H9 (cell line): ENCODE measurements around the gene MOB3B. TPM values are rescaled to one million over a fixed set of nuclear protein-coding genes. Genes with fewer than 3 reads are reported as not detected.

Experiments
- DNase-seq: peaks from one replicate; pipeline ENCODE4 v3.0.0-alpha.2; 2017
- H2AFZ ChIP-seq: one replicate; pipeline ENCODE4 v1.6.1; 2013; ENCODE audit warnings: mild to moderate bottlenecking, low read length, control low read depth, moderate library complexity
- H2AK5ac ChIP-seq: 2 replicates; pipeline ENCODE4 v1.6.1; 2013; ENCODE audit warnings: low read length, control low read depth, mixed read lengths; ENCODE audit not compliant: insufficient read length
- H2BK120ac ChIP-seq: one replicate; pipeline ENCODE4 v1.6.1; 2013; ENCODE audit warnings: low read depth, mild to moderate bottlenecking, low read length, control low read depth, inconsistent platforms; ENCODE audit not compliant: poor library complexity, severe bottlenecking
- H2BK12ac ChIP-seq: 2 replicates; pipeline ENCODE4 v1.6.1; 2013; ENCODE audit warnings: low read length, control low read depth, mixed read lengths, low read depth; ENCODE audit not compliant: insufficient read length
- H2BK15ac ChIP-seq: 2 replicates; pipeline ENCODE4 v1.6.1; 2013; ENCODE audit warnings: low read depth, low read length, control low read depth
- H2BK20ac ChIP-seq: one replicate; pipeline ENCODE4 v1.6.1; 2013; ENCODE audit warnings: low read depth, mild to moderate bottlenecking, low read length, control low read depth, inconsistent platforms; ENCODE audit not compliant: poor library complexity, severe bottlenecking
- H2BK5ac ChIP-seq: 2 replicates; pipeline ENCODE4 v1.6.1; 2013; ENCODE audit warnings: low read length, control low read depth, mixed read lengths; ENCODE audit not compliant: insufficient read length
- H3K14ac ChIP-seq: 2 replicates; pipeline ENCODE4 v1.6.1; 2013; ENCODE audit warnings: low read length, control low read depth; ENCODE audit not compliant: insufficient read depth
- H3K18ac ChIP-seq: 2 replicates; pipeline ENCODE4 v1.6.1; 2013; ENCODE audit warnings: low read depth, mild to moderate bottlenecking, mixed read lengths, low read length, control low read depth; ENCODE audit not compliant: insufficient read length
- H3K23ac ChIP-seq: 2 replicates; pipeline ENCODE4 v1.6.1; 2013; ENCODE audit warnings: low read length, control low read depth, mixed read lengths, low read depth; ENCODE audit not compliant: insufficient read length
- H3K23me2 ChIP-seq: 2 replicates; pipeline ENCODE4 v1.6.1; 2013; ENCODE audit warnings: low read depth, mild to moderate bottlenecking, mixed read lengths, low read length, control low read depth; ENCODE audit not compliant: insufficient read length, poor library complexity, severe bottlenecking
- H3K27ac ChIP-seq: 2 replicates; pipeline ENCODE4 v1.5.1; 2013; ENCODE audit warnings: low read length, control low read depth, mixed read lengths, low read depth; ENCODE audit not compliant: insufficient read length
- H3K27me3 ChIP-seq: 2 replicates; pipeline ENCODE4 v1.6.1; 2013; ENCODE audit warnings: low read length, control low read depth, inconsistent platforms; ENCODE audit not compliant: insufficient read depth
- H3K4ac ChIP-seq: 2 replicates; pipeline ENCODE4 v1.6.1; 2013; ENCODE audit warnings: low read depth, mild to moderate bottlenecking, control low read depth, inconsistent platforms, low read length, moderate library complexity
- H3K4me1 ChIP-seq: 2 replicates; pipeline ENCODE4 v1.6.1; 2013; ENCODE audit warnings: low read length, control low read depth, inconsistent platforms; ENCODE audit not compliant: insufficient read depth
- H3K4me2 ChIP-seq: 2 replicates; pipeline ENCODE4 v1.6.1; 2013; ENCODE audit warnings: low read length, control low read depth, mixed read lengths; ENCODE audit not compliant: insufficient read length, insufficient read depth
- H3K56ac ChIP-seq: 2 replicates; pipeline ENCODE4 v1.6.1; 2013; ENCODE audit warnings: low read depth, mild to moderate bottlenecking, mixed read lengths, low read length, control low read depth; ENCODE audit not compliant: insufficient read length
- H3K79me1 ChIP-seq: 2 replicates; pipeline ENCODE4 v1.6.1; 2013; ENCODE audit warnings: low read depth, mild to moderate bottlenecking, moderate library complexity, low read length, control low read depth, inconsistent platforms; ENCODE audit not compliant: insufficient read depth, poor library complexity, severe bottlenecking
- H3K79me2 ChIP-seq: 2 replicates; pipeline ENCODE4 v1.6.1; 2013; ENCODE audit warnings: low read length, control low read depth, inconsistent platforms; ENCODE audit not compliant: insufficient read depth
- H3K9ac ChIP-seq: 2 replicates; pipeline ENCODE4 v1.6.1; 2013; ENCODE audit warnings: low read length, control low read depth, mixed read lengths; ENCODE audit not compliant: insufficient read length; ENCODE audit errors: extremely low read depth
- H3K9me3 ChIP-seq: one replicate; pipeline ENCODE4 v1.6.1; 2013; ENCODE audit warnings: low read depth, low read length, inconsistent platforms; ENCODE audit not compliant: control insufficient read depth
- H3T11ph ChIP-seq: one replicate; pipeline ENCODE4 v1.6.1; 2013; ENCODE audit warnings: mild to moderate bottlenecking, low read length, control low read depth, inconsistent platforms
- H4K20me1 ChIP-seq: one replicate; pipeline ENCODE4 v1.6.1; 2013; ENCODE audit not compliant: control insufficient read depth, insufficient read length, insufficient read depth
- H4K5ac ChIP-seq: 2 replicates; pipeline ENCODE4 v1.6.1; 2013; ENCODE audit warnings: low read depth, mild to moderate bottlenecking, mixed read lengths, low read length, control low read depth; ENCODE audit not compliant: insufficient read length
- H4K8ac ChIP-seq: replicated peaks from 2 replicates; pipeline ENCODE4 v1.6.1; 2013; ENCODE audit warnings: low read length, control low read depth, mixed read lengths, low read depth; ENCODE audit not compliant: insufficient read length
- H4K91ac ChIP-seq: 2 replicates; pipeline ENCODE4 v1.6.1; 2013; ENCODE audit warnings: low read depth, mild to moderate bottlenecking, moderate library complexity, mixed read lengths, low read length, control low read depth; ENCODE audit not compliant: insufficient read length
- H3K27ac Mint-ChIP-seq, 3 experiments: 2 replicates in 2 of 3; 3 replicates in 1 of 3; pipeline ENCODE4 v1.8.0; 2020 to 2021; ENCODE audit warnings: mixed read lengths in 3 of 3, mild to moderate bottlenecking in 1 of 3, moderate library complexity in 1 of 3
- H3K27me3 Mint-ChIP-seq: 2 replicates; pipeline ENCODE4 v1.8.0; 2021; ENCODE audit warnings: low read depth, mild to moderate bottlenecking, moderate library complexity, mixed read lengths
- H3K36me3 Mint-ChIP-seq, 3 experiments: 2 replicates in 2 of 3; 3 replicates in 1 of 3; pipeline ENCODE4 v1.8.0; 2020 to 2021; ENCODE audit warnings: low read depth in 3 of 3, mixed read lengths in 3 of 3; ENCODE audit not compliant: insufficient read depth in 1 of 3
- H3K4me1 Mint-ChIP-seq, 2 experiments: 2 replicates each; pipeline ENCODE4 v1.8.0; 2020; ENCODE audit warnings: mixed read lengths in 2 of 2
- H3K4me3 Mint-ChIP-seq, 2 experiments: 2 replicates in 1 of 2; 3 replicates in 1 of 2; pipeline ENCODE4 v1.8.0; 2020 to 2021; ENCODE audit warnings: mild to moderate bottlenecking in 2 of 2, mixed read lengths in 2 of 2, moderate library complexity in 1 of 2
- H3K9me3 Mint-ChIP-seq, 2 experiments: 2 replicates in 1 of 2; 3 replicates in 1 of 2; pipeline ENCODE4 v1.8.0; 2020; ENCODE audit warnings: mild to moderate bottlenecking in 2 of 2, mixed read lengths in 2 of 2, moderate library complexity in 1 of 2
- WGBS: extraction: QIAGEN DNeasy Blood & Tissue Kit; methylation state at CpG from one replicate; pipeline ENCODE4 v1.1.7; 2013; ENCODE audit warnings: missing lambda C conversion rate, low lambda C conversion rate, mixed read lengths; ENCODE audit not compliant: insufficient read length; ENCODE audit errors: extremely low coverage; 5-methylcytosine and 5-hydroxymethylcytosine counted together
- total RNA-seq: library from RNA; stranded (reverse); gene quantifications from 2 replicates; pipeline ENCODE4 v1.2.1, GENCODE V29; 2021
- TF ChIP-seq, protein P1 (sequence below): fragments of 200-600 bp; sonication (generic); conservative IDR thresholded peaks from 3 replicates; pipeline ENCODE4 v1.8.0; 2021; ENCODE audit warnings: antibody characterized with exemption, mild to moderate bottlenecking

The MOB3B gene
- total RNA-seq, 1 experiment from 2014 or later = 9.8 TPM

- no peak overlapping the region for H3K18ac ChIP-seq
- Mint-ChIP-seq H3K4me3 (no peak overlapping the region), H3K27ac (no peak overlapping the region), H3K27me3 (no peaks in the 10 kb centered on the region), H3K4me1 (no peaks in the 10 kb centered on the region), H3K9me3 (no peaks in the 10 kb centered on the region), H3K36me3 (peaks cover 9 to 35% (median 34%) of the 10 kb centered on the region in 3 experiments; a peak in 6 of 7 replicates)
- no peak overlapping the region for H3K9ac ChIP-seq
- WGBS = no CpG with 5 or more reads among the region's 1 CpG
- no peak overlapping the region for H4K5ac ChIP-seq
- H2BK15ac ChIP-seq = no peak overlapping the region
- no peaks in the 10 kb centered on the region for H3K79me1 ChIP-seq
- no peaks in the 10 kb centered on the region for H4K20me1 ChIP-seq
- TF ChIP-seq, protein P1, sequence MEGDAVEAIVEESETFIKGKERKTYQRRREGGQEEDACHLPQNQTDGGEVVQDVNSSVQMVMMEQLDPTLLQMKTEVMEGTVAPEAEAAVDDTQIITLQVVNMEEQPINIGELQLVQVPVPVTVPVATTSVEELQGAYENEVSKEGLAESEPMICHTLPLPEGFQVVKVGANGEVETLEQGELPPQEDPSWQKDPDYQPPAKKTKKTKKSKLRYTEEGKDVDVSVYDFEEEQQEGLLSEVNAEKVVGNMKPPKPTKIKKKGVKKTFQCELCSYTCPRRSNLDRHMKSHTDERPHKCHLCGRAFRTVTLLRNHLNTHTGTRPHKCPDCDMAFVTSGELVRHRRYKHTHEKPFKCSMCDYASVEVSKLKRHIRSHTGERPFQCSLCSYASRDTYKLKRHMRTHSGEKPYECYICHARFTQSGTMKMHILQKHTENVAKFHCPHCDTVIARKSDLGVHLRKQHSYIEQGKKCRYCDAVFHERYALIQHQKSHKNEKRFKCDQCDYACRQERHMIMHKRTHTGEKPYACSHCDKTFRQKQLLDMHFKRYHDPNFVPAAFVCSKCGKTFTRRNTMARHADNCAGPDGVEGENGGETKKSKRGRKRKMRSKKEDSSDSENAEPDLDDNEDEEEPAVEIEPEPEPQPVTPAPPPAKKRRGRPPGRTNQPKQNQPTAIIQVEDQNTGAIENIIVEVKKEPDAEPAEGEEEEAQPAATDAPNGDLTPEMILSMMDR = no peak
- no peak overlapping the region for H4K91ac ChIP-seq
- H2BK120ac ChIP-seq = no peak overlapping the region
- H2BK5ac ChIP-seq = no peak overlapping the region
- H3K9me3 ChIP-seq = no peaks in the 10 kb centered on the region
- no peak overlapping the region for H3K27ac ChIP-seq
- H3K4ac ChIP-seq = no peak overlapping the region
- no peak overlapping the region for H2BK12ac ChIP-seq
- H3K23ac ChIP-seq = no peak overlapping the region
- no peak overlapping the region for H2AFZ ChIP-seq
- no peak for DNase-seq
- H3K4me2 ChIP-seq = no peak overlapping the region
- no peak overlapping the region for H3K56ac ChIP-seq
- H3K79me2 ChIP-seq = no peaks in the 10 kb centered on the region
- no peak overlapping the region for H3K14ac ChIP-seq
- no peaks in the 10 kb centered on the region for H3K23me2 ChIP-seq
- H3K4me1 ChIP-seq = no peaks in the 10 kb centered on the region
- no peak overlapping the region for H2BK20ac ChIP-seq
- H3K27me3 ChIP-seq = no peaks in the 10 kb centered on the region
- H4K8ac ChIP-seq = no peak overlapping the region
- H2AK5ac ChIP-seq = no peak overlapping the region
- H3T11ph ChIP-seq = no peak overlapping the region
Observed at GRCh38 chr9:27564670-27565069, 35.1 kb upstream of the MOB3B start.
